K562 (cell line): ENCODE data around the gene P2RY13.

Source experiments
- CHD4 ChIP-seq: fragments of 200-600 bp; sonication (generic); IDR thresholded peaks from 3 replicates; pipeline ENCODE4 v1.6.1; 2012; ENCODE audit warnings: low read depth, mild to moderate bottlenecking, mixed read lengths, low read length, inconsistent platforms; ENCODE audit not compliant: insufficient read depth, insufficient replicate concordance, poor library complexity, severe bottlenecking
- FOXA1 ChIP-seq: fragments of 450-650 bp; IDR thresholded peaks from 2 replicates; pipeline ENCODE4 v1.6.1; 2016; ENCODE audit warnings: mild to moderate bottlenecking, borderline replicate concordance
- RBM22 ChIP-seq: fragments of 200-400 bp; formaldehyde crosslinking; IDR thresholded peaks from 2 replicates; pipeline ENCODE4 v1.6.1; 2018; ENCODE audit warnings: low read length, low read depth; ENCODE audit not compliant: poor library complexity, severe bottlenecking
- YY1 ChIP-seq, 3 experiments: IDR thresholded peaks; 2 replicates each; pipeline ENCODE4 v1.6.1; 2011; ENCODE audit warnings: low read length in 2 of 3, mild to moderate bottlenecking in 2 of 3, moderate library complexity in 2 of 3, borderline replicate concordance in 1 of 3, control low read depth in 1 of 3, low read depth in 1 of 3; ENCODE audit not compliant: insufficient read depth in 3 of 3, insufficient replicate concordance in 2 of 3, control insufficient read depth in 1 of 3, insufficient read length in 1 of 3; ENCODE audit errors: extremely low read depth in 1 of 3
- ZSCAN29 ChIP-seq: fragments of 450-650 bp; IDR thresholded peaks from 2 replicates; pipeline ENCODE4 v1.6.1; 2017
- TF ChIP-seq, protein P1 (sequence below), 2 experiments: fragments of 450-650 bp; formaldehyde crosslinking in 1 of 2; IDR thresholded peaks; 2 replicates each; pipeline versions ENCODE4 v1.4.0 to v1.6.1; 2014 to 2020; ENCODE audit warnings: mild to moderate bottlenecking in 2 of 2, borderline replicate concordance in 1 of 2, low read depth in 1 of 2

DNA sequence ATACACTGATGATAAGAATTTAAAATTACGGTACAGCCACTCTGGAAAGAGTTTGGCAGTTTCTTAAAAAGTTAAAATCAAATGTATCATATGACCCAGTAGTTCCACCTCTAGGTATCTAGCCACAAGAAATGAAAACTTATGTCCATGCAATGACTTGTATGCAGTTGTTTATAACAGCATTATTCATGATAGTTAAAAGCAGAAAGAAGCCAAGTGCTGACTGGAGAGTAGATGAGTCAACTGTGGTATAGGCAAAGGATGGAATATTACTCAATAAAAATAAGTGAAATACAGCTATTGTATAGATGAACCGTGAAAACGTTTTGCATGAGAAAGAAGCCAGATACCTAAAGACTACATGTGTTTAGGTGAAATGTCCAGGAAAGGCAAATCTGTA lies 27.6 kb downstream of the P2RY13 start:
- no peak for TF ChIP-seq ZSCAN29
- TF ChIP-seq YY1 (IDR thresholded peaks at IDR 0.05; ENCODE audit: borderline replicate concordance in 1 of 3, control insufficient read depth in 1 of 3, extremely low read depth in 1 of 3, insufficient read depth in 3 of 3, insufficient read length in 1 of 3, insufficient replicate concordance in 2 of 3, low read depth in 1 of 3, low read length in 2 of 3): no peak
- TF ChIP-seq, protein P1, sequence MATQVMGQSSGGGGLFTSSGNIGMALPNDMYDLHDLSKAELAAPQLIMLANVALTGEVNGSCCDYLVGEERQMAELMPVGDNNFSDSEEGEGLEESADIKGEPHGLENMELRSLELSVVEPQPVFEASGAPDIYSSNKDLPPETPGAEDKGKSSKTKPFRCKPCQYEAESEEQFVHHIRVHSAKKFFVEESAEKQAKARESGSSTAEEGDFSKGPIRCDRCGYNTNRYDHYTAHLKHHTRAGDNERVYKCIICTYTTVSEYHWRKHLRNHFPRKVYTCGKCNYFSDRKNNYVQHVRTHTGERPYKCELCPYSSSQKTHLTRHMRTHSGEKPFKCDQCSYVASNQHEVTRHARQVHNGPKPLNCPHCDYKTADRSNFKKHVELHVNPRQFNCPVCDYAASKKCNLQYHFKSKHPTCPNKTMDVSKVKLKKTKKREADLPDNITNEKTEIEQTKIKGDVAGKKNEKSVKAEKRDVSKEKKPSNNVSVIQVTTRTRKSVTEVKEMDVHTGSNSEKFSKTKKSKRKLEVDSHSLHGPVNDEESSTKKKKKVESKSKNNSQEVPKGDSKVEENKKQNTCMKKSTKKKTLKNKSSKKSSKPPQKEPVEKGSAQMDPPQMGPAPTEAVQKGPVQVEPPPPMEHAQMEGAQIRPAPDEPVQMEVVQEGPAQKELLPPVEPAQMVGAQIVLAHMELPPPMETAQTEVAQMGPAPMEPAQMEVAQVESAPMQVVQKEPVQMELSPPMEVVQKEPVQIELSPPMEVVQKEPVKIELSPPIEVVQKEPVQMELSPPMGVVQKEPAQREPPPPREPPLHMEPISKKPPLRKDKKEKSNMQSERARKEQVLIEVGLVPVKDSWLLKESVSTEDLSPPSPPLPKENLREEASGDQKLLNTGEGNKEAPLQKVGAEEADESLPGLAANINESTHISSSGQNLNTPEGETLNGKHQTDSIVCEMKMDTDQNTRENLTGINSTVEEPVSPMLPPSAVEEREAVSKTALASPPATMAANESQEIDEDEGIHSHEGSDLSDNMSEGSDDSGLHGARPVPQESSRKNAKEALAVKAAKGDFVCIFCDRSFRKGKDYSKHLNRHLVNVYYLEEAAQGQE (IDR thresholded peaks at IDR 0.05; ENCODE audit: borderline replicate concordance): no peak
- TF ChIP-seq, protein P1 (CRISPR knock-in tag; IDR thresholded peaks at IDR 0.05; ENCODE audit: low read depth): no peak
- TF ChIP-seq RBM22: no peak
- no peak for TF ChIP-seq CHD4
- no peak for TF ChIP-seq FOXA1
